LoVo (cell line): ENCODE results near the gene GRK3.

Source experiments
- DNase-seq: peaks from one replicate; pipeline ENCODE4 v3.0.0-alpha.2; 2016; ENCODE audit warnings: low spot score

The GRK3 gene

GRCh38 chr22:25626624-25626990 is 62.1 kb downstream of the GRK3 start:
- no peak for DNase-seq

- DNase-seq = no peak
Measured at GRCh38 chr22:25627271-25627852, 62.9 kb downstream of the GRK3 start.

- no peak for DNase-seq
Measured at GRCh38 chr22:25628494-25628893, 64.0 kb downstream of the GRK3 start.

GRCh38 chr22:25629613-25630012 is 65.1 kb downstream of the GRK3 start:
- DNase-seq = no peak

- no peak for DNase-seq
Measured at GRCh38 chr22:25630447-25630846, 66.0 kb downstream of the GRK3 start.

GRCh38 chr22:25636323-25636722 is 71.8 kb downstream of the GRK3 start:
- no peak for DNase-seq

- DNase-seq = no peak
Measured at GRCh38 chr22:25637032-25637431, 72.6 kb downstream of the GRK3 start.

GRCh38 chr22:25637672-25638071 is 73.2 kb downstream of the GRK3 start:
- DNase-seq = no peak

- DNase-seq = no peak
Measured at GRCh38 chr22:25638638-25639037, 74.2 kb downstream of the GRK3 start.

- no peak for DNase-seq
Measured at GRCh38 chr22:25641650-25642049, 77.2 kb downstream of the GRK3 start.

- no peak for DNase-seq
Measured at GRCh38 chr22:25643232-25644000, 78.9 kb downstream of the GRK3 start.

GRCh38 chr22:25644122-25644521 is 79.6 kb downstream of the GRK3 start:
- DNase-seq = no peak

GRCh38 chr22:25645266-25645665 is 80.8 kb downstream of the GRK3 start:
- DNase-seq = no peak

GRCh38 chr22:25645964-25646363 is 81.5 kb downstream of the GRK3 start:
- DNase-seq = peak; percentile 16

GRCh38 chr22:25650833-25651232 is 86.4 kb downstream of the GRK3 start:
- DNase-seq = no peak

- DNase-seq = no peak
Measured at GRCh38 chr22:25651332-25652085, 87.0 kb downstream of the GRK3 start.

GRCh38 chr22:25654676-25655075 is 90.2 kb downstream of the GRK3 start:
- no peak for DNase-seq

GRCh38 chr22:25655371-25655935 is 91.0 kb downstream of the GRK3 start:
- DNase-seq = no peak

- DNase-seq = no peak
Measured at GRCh38 chr22:25656724-25657123, 92.2 kb downstream of the GRK3 start.

- no peak for DNase-seq
Measured at GRCh38 chr22:25658633-25659032, 94.2 kb downstream of the GRK3 start.

- DNase-seq = no peak
Measured at GRCh38 chr22:25659413-25659812, 94.9 kb downstream of the GRK3 start.

GRCh38 chr22:25660336-25660735 is 95.9 kb downstream of the GRK3 start:
- no peak for DNase-seq

GRCh38 chr22:25661073-25661472 is 96.6 kb downstream of the GRK3 start:
- DNase-seq = no peak
